Measurements from ENCODE around the gene PLAC9. TPM values are rescaled to one million over a fixed set of nuclear protein-coding genes. Genes with fewer than 3 reads are reported as not detected.

PLAC9 gene
- total and polyA plus RNA-seq, 8 donors: 0.63 to 14.6 (median 3.0) TPM

DNA sequence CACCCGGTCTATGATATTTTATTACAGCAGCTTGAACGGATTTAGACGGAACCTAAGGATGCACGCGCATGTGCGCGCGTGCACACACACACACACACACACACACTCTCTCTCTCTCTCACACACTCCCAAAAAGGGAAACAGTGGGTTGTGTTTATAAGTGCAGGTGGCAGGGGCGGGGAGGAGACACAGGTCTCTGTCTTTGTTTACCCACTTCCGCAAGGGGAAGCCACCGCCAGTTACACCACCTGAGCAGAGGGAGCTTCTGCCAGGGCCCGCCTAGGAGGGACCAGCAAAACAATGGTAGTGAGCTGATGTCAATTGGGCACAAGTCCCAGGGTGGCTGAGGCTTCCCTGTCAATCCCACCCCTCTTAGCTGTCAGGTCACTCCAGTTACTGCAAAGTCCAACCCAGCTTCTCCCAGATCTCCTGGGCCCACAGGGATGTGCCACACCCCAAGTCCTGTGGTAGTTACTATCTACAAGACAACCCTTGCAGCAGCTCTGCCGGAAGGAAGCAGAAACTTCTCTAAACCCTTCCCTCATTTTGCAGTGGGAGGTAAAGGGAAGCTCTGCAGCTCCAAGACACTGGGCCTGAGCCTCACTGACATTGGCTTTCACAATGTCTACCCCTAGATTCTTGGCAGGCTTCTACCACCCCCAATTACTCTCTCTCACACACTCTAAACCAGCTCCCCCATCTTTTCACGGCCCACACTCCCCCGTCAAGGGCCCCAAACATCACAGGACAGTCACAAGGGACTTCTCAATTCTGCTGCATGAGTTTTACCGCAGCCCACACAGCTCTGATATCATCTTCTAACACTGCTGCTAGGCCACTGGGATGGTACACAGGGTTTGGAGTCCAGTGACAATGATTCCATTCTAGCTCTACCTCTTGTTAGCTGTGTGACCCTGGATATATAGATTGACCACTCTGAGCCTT is 55.2 kb downstream of the PLAC9 start:
- peaks cover 7 to 48% (median 17%) of the 10 kb centered on the region in 3 donors for H3K4me1 ChIP-seq
- H3K36me3 ChIP-seq: no peaks in the 10 kb centered on the region
- no peaks in the 10 kb centered on the region for H3K27me3 ChIP-seq
- DNase-seq: no peak
- FAIRE-seq: no peak
- no peaks in the 10 kb centered on the region for H3K9me3 ChIP-seq
- peak in 3 of 4 donors; percentile 4 to 19 (median 9) for ATAC-seq
- TF ChIP-seq, protein P1, sequence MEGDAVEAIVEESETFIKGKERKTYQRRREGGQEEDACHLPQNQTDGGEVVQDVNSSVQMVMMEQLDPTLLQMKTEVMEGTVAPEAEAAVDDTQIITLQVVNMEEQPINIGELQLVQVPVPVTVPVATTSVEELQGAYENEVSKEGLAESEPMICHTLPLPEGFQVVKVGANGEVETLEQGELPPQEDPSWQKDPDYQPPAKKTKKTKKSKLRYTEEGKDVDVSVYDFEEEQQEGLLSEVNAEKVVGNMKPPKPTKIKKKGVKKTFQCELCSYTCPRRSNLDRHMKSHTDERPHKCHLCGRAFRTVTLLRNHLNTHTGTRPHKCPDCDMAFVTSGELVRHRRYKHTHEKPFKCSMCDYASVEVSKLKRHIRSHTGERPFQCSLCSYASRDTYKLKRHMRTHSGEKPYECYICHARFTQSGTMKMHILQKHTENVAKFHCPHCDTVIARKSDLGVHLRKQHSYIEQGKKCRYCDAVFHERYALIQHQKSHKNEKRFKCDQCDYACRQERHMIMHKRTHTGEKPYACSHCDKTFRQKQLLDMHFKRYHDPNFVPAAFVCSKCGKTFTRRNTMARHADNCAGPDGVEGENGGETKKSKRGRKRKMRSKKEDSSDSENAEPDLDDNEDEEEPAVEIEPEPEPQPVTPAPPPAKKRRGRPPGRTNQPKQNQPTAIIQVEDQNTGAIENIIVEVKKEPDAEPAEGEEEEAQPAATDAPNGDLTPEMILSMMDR (IDR thresholded peaks at IDR 0.05): no peak
- 71 to 83% methylated on average over 16 of the region's 16 CpGs for WGBS, 2 donors
- H3K27ac ChIP-seq: peak overlapping the region in 2 of 4 donors; percentile 30 to 31
- H3K4me3 ChIP-seq: no peak overlapping the region
- intact Hi-C loops (cut with DNase I): no loop called here

DNA sequence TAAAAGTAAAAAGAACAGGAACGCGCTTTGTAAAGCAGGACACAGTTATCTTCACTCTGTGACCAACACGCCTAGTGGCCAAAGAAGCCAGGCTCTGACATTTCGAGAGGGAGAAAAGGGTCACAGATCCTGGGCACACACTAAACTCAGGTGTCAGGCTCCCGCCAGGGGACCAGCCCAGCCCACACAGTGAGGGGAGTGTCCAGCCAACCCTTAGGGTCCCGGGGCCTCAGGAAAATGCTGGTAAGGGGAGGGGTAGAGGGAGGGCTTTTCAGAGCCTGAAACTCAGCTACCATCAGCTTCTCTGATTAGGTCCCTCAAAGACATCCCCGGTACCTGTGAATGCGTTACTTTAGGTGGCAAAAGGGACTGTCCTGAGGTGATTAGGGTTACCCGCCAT is 56.2 kb downstream of the PLAC9 start:
- FAIRE-seq: no peak
- intact Hi-C loops (cut with DNase I): no loop called here
- Histone ChIP-seq H3K4me1 (peaks cover 7 to 58% (median 22%) of the 10 kb centered on the region in 3 donors), H3K27ac (peak overlapping the region in 2 of 4 donors; percentile 14 to 31), H3K36me3 (no peaks in the 10 kb centered on the region), H3K9me3 (no peaks in the 10 kb centered on the region), H3K4me3 (no peak overlapping the region), H3K27me3 (no peaks in the 10 kb centered on the region)
- WGBS, 2 donors: 84 to 85% methylated on average over 9 of the region's 9 CpGs
- no peak for DNase-seq
- TF ChIP-seq, protein P1 (IDR thresholded peaks at IDR 0.05): no peak
- ATAC-seq: no peak

DNA sequence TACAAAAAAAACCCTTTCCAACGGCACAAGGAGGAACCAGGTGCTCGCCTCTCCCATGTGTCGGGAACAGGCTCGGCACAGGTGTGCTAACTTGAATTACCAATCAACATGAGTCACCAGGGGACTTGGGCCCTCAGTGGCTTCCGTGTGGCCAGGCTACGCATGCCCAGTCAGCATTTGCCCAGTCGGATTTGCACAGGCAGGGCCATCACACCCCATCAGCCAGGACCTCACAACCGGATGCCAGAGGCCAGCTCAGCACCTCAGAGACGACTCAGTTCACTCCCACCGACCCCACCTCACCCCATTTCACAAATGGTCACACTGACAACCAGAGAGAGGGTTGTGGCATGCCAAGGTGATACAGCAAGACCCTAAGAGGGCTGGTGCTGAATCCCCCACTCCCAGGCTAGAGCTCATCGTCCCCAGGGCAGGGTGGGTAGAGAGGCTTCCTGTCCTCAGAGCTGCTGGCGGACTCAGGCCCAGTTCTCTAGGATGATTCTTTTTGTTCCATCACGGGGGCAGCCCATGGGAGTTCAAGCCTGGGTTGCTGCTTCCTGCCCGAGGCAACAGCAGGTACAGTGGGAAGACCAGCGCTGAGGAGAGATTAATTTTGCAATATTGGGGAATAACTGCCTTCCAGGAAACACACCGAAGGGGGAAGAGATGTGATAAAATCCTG is 59.2 kb downstream of the PLAC9 start:
- peaks cover 30 to 76% (median 44%) of the 10 kb centered on the region in 3 donors for H3K4me1 ChIP-seq
- no peaks in the 10 kb centered on the region for H3K27me3 ChIP-seq
- no peaks in the 10 kb centered on the region for H3K9me3 ChIP-seq
- no peak overlapping the region for H3K4me3 ChIP-seq
- WGBS, 2 donors: 58 to 64% methylated on average over 16 of the region's 16 CpGs
- TF ChIP-seq, protein P1 (IDR thresholded peaks at IDR 0.05): no peak
- peak; percentile 72 to 83 (median 76) for ATAC-seq
- intact Hi-C loops (cut with DNase I): no loop called here
- peak; percentile 83 to 93 (median 91) for DNase-seq
- H3K27ac ChIP-seq: peak overlapping the region; percentile 23 to 99 (median 83)
- no peaks in the 10 kb centered on the region for H3K36me3 ChIP-seq
- no peak for FAIRE-seq

DNA sequence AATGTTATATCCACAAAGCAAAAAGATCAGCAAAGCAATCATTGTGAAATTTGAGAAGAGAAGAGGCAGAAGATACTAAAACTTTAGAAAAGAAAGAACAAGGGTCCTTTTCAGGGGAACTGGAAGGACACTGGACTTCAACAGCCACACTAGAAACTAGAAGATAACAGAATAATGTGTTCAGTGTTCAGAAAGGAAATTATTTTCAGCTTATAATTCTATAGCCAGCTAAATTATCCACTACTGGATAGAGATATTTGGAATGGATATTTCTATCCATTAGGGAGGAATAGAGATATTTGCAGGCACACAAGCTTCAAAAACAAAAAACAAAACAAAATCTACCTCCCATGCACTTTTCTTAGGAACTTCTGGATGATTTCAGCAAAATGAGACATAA is 60.0 kb downstream of the PLAC9 start:
- Histone ChIP-seq H3K9me3 (no peaks in the 10 kb centered on the region), H3K27me3 (no peaks in the 10 kb centered on the region)
- no peak for FAIRE-seq

More for the DNA sequence above, 60.0 kb downstream of the PLAC9 start:
- Histone ChIP-seq H3K4me1 (peaks cover 38 to 76% (median 52%) of the 10 kb centered on the region in 3 donors), H3K36me3 (no peaks in the 10 kb centered on the region), H3K4me3 (no peak overlapping the region), H3K27ac (peak overlapping the region; percentile 0 to 99 (median 62))
- ATAC-seq (no peak), DNase-seq (no peak)
- intact Hi-C loops (cut with DNase I): no loop called here
- TF ChIP-seq, protein P1 (IDR thresholded peaks at IDR 0.05): no peak
